HEK293 (cell line): ENCODE data around the gene CYTL1.

ENCODE experiments used
- CTCF ChIA-PET: fragments of 350-600 bp; formaldehyde crosslinking; extraction: SDS; loops from one replicate; lab custom pipeline; 2021; ENCODE audit warnings: antibody characterized with exemption; lab: Yijun Ruan, JAX
- POLR2A ChIA-PET: fragments of 300-600 bp; formaldehyde crosslinking; extraction: SDS; loops from one replicate; lab custom pipeline; 2020; ENCODE audit warnings: antibody characterized with exemption, inconsistent platforms; lab: Yijun Ruan, JAX
- H3K27ac ChIP-seq: fragments of 200-500 bp; sonication (Bioruptor generic); 2 replicates; pipeline ENCODE4 v1.5.1; 2014; ENCODE audit warnings: low read depth, low read length, control low read depth, inconsistent platforms; ENCODE audit errors: extremely low read depth
- H3K36me3 ChIP-seq, 2 experiments: fragments of 200-500 bp in 1 of 2; sonication (Bioruptor generic) in 1 of 2; 1 replicate in 1 of 2; 2 replicates in 1 of 2; pipeline ENCODE4 v1.5.1; 2014 to 2017; ENCODE audit warnings: inconsistent platforms in 2 of 2, low read length in 2 of 2; ENCODE audit not compliant: control insufficient read depth in 2 of 2, insufficient read depth in 1 of 2
- H3K4me1 ChIP-seq: fragments of 200-500 bp; sonication (Bioruptor generic); 2 replicates; pipeline ENCODE4 v1.5.1; 2014; ENCODE audit warnings: mild to moderate bottlenecking, low read length, inconsistent platforms; ENCODE audit not compliant: control insufficient read depth, insufficient read depth
- H3K4me3 ChIP-seq: 2 replicates; pipeline ENCODE4 v1.5.1; 2011; ENCODE audit warnings: low read depth, mild to moderate bottlenecking, control low read depth, low read length, moderate library complexity
- H3K9me3 ChIP-seq: fragments of 200-500 bp; sonication (Bioruptor generic); 2 replicates; pipeline ENCODE4 v1.5.1; 2014; ENCODE audit warnings: low read depth, low read length, inconsistent platforms; ENCODE audit not compliant: control insufficient read depth, insufficient read depth
- GLIS1 ChIP-seq: fragments of 450-650 bp; formaldehyde crosslinking; IDR thresholded peaks from 2 replicates; pipeline ENCODE4 v1.5.1; 2016; ENCODE audit warnings: missing biosample characterization, missing genetic modification characterization
- GLIS2 ChIP-seq: fragments of 450-650 bp; formaldehyde crosslinking; IDR thresholded peaks from 2 replicates; pipeline ENCODE4 v1.5.1; 2016; ENCODE audit warnings: missing biosample characterization, missing genetic modification characterization
- HOXD13 ChIP-seq: sonication (generic); formaldehyde crosslinking; IDR thresholded peaks from 2 replicates; pipeline ENCODE4 v1.8.0; 2022; ENCODE audit warnings: missing genetic modification reagents, borderline replicate concordance
- KLF10 ChIP-seq: fragments of 450-650 bp; IDR thresholded peaks from 2 replicates; pipeline ENCODE4 v1.5.1; 2018; ENCODE audit warnings: missing biosample characterization, mild to moderate bottlenecking, missing genetic modification characterization
- KLF8 ChIP-seq: fragments of 450-650 bp; formaldehyde crosslinking; IDR thresholded peaks from 2 replicates; pipeline ENCODE4 v1.5.1; 2016; ENCODE audit warnings: missing biosample characterization, missing genetic modification characterization
- MZF1 ChIP-seq: fragments of 450-650 bp; formaldehyde crosslinking; IDR thresholded peaks from 2 replicates; pipeline ENCODE4 v1.5.1; 2017; ENCODE audit warnings: missing biosample characterization, missing genetic modification characterization, borderline replicate concordance
- SP2 ChIP-seq: fragments of 450-650 bp; formaldehyde crosslinking; IDR thresholded peaks from 2 replicates; pipeline ENCODE4 v1.5.1; 2016; ENCODE audit warnings: missing biosample characterization, missing genetic modification characterization
- ZIC2 ChIP-seq: fragments of 450-650 bp; formaldehyde crosslinking; IDR thresholded peaks from 2 replicates; pipeline ENCODE4 v1.5.1; 2016; ENCODE audit warnings: missing biosample characterization, missing genetic modification characterization
- ZNF114 ChIP-seq: fragments of 450-650 bp; formaldehyde crosslinking; IDR thresholded peaks from 2 replicates; pipeline ENCODE4 v1.5.0; 2017; ENCODE audit warnings: missing biosample characterization, missing genetic modification characterization
- ZNF138 ChIP-seq: fragments of 450-650 bp; formaldehyde crosslinking; IDR thresholded peaks from 2 replicates; pipeline ENCODE4 v1.5.1; 2016; ENCODE audit warnings: missing biosample characterization, missing genetic modification characterization, borderline replicate concordance
- ZNF18 ChIP-seq: fragments of 450-650 bp; formaldehyde crosslinking; IDR thresholded peaks from 2 replicates; pipeline ENCODE4 v1.5.1; 2016; ENCODE audit warnings: missing biosample characterization, missing genetic modification characterization
- ZNF2 ChIP-seq: fragments of 450-650 bp; formaldehyde crosslinking; IDR thresholded peaks from 2 replicates; pipeline ENCODE4 v1.5.1; 2016; ENCODE audit warnings: missing biosample characterization, missing genetic modification characterization
- ZNF302 ChIP-seq: fragments of 450-650 bp; formaldehyde crosslinking; IDR thresholded peaks from 2 replicates; pipeline ENCODE4 v1.5.1; 2016; ENCODE audit warnings: missing biosample characterization, missing genetic modification characterization, low read depth
- ZNF394 ChIP-seq: fragments of 450-650 bp; formaldehyde crosslinking; IDR thresholded peaks from 2 replicates; pipeline ENCODE4 v1.5.1; 2016; ENCODE audit warnings: missing biosample characterization, missing genetic modification characterization, mild to moderate bottlenecking, moderate library complexity, borderline replicate concordance
- ZNF623 ChIP-seq: fragments of 450-650 bp; formaldehyde crosslinking; IDR thresholded peaks from 2 replicates; pipeline ENCODE4 v1.5.1; 2016; ENCODE audit warnings: missing biosample characterization, missing genetic modification characterization
- ZNF658 ChIP-seq: fragments of 450-650 bp; formaldehyde crosslinking; IDR thresholded peaks from 2 replicates; pipeline ENCODE4; 2016; ENCODE audit warnings: missing biosample characterization, missing genetic modification characterization
- ZNF677 ChIP-seq: fragments of 450-650 bp; IDR thresholded peaks from 2 replicates; pipeline ENCODE4 v1.5.0; 2018; ENCODE audit warnings: missing biosample characterization, mild to moderate bottlenecking, missing genetic modification characterization, moderate library complexity
- ZNF776 ChIP-seq: fragments of 450-650 bp; formaldehyde crosslinking; IDR thresholded peaks from 2 replicates; pipeline ENCODE4 v1.5.0; 2017; ENCODE audit warnings: missing biosample characterization, missing genetic modification characterization, borderline replicate concordance
- ZNF777 ChIP-seq: fragments of 450-650 bp; formaldehyde crosslinking; IDR thresholded peaks from 2 replicates; pipeline ENCODE4 v1.5.1; 2017; ENCODE audit warnings: missing biosample characterization, missing genetic modification characterization, borderline replicate concordance
- TF ChIP-seq, protein P1 (sequence below): fragments of 450-650 bp; formaldehyde crosslinking; conservative IDR thresholded peaks from 2 replicates; pipeline ENCODE4 v1.5.1; 2016; ENCODE audit warnings: low read depth, missing biosample characterization, missing genetic modification characterization

CYTL1 gene

DNA sequence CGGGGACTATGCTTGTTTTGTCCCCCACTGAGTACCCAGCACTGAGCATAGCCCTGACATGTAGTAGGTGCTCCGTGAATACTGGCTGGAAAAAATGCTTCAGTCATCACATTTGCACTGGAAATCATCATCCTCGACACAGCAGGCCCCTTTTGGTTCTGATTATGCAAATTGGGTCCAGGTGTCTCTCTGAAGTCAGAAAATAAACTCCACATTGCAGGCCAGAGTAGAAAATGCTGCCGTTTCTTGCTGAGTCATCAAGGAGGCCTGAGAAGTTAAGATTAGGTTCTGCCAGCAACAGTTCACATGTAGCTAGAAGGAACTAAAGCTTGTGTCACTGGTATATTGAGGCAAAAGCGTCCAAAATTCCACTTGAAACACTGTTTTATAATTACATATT is 17.0 kb upstream of the CYTL1 start:
- Histone ChIP-seq H3K36me3 (no peaks in the 10 kb centered on the region), H3K4me3 (no peak overlapping the region), H3K9me3 (no peaks in the 10 kb centered on the region), H3K4me1 (peaks cover 3% of the 10 kb centered on the region; the same call in 1 of the 2 replicates), H3K27ac (no peak overlapping the region)
- POLR2A ChIA-PET, result no interaction called here
- CTCF ChIA-PET, result no interaction called here
- TF ChIP-seq GLIS1 (tag by site-specific recombination) (peak; percentile 45), ZIC2 (tag by site-specific recombination) (no peak)

- CTCF ChIA-PET, result interaction anchor here (0.7 to 1.0 kb wide), 2 partner anchors 10 to 662 kb away, joined by 3 read pairs; no protein-coding TSS in a partner anchor
- no peak for TF ChIP-seq HOXD13 (CRISPR knock-in tag)
- TF ChIP-seq ZNF623 (tag by site-specific recombination), result no peak
- TF ChIP-seq ZNF302, result no peak
- TF ChIP-seq KLF8 (tag by site-specific recombination), result no peak
- no peak for TF ChIP-seq ZNF2 (tag by site-specific recombination)
- TF ChIP-seq SP2 (tag by site-specific recombination), result no peak
- TF ChIP-seq ZNF677 (tag by site-specific recombination), result no peak
- TF ChIP-seq ZNF777, result no peak
- TF ChIP-seq, protein P1, sequence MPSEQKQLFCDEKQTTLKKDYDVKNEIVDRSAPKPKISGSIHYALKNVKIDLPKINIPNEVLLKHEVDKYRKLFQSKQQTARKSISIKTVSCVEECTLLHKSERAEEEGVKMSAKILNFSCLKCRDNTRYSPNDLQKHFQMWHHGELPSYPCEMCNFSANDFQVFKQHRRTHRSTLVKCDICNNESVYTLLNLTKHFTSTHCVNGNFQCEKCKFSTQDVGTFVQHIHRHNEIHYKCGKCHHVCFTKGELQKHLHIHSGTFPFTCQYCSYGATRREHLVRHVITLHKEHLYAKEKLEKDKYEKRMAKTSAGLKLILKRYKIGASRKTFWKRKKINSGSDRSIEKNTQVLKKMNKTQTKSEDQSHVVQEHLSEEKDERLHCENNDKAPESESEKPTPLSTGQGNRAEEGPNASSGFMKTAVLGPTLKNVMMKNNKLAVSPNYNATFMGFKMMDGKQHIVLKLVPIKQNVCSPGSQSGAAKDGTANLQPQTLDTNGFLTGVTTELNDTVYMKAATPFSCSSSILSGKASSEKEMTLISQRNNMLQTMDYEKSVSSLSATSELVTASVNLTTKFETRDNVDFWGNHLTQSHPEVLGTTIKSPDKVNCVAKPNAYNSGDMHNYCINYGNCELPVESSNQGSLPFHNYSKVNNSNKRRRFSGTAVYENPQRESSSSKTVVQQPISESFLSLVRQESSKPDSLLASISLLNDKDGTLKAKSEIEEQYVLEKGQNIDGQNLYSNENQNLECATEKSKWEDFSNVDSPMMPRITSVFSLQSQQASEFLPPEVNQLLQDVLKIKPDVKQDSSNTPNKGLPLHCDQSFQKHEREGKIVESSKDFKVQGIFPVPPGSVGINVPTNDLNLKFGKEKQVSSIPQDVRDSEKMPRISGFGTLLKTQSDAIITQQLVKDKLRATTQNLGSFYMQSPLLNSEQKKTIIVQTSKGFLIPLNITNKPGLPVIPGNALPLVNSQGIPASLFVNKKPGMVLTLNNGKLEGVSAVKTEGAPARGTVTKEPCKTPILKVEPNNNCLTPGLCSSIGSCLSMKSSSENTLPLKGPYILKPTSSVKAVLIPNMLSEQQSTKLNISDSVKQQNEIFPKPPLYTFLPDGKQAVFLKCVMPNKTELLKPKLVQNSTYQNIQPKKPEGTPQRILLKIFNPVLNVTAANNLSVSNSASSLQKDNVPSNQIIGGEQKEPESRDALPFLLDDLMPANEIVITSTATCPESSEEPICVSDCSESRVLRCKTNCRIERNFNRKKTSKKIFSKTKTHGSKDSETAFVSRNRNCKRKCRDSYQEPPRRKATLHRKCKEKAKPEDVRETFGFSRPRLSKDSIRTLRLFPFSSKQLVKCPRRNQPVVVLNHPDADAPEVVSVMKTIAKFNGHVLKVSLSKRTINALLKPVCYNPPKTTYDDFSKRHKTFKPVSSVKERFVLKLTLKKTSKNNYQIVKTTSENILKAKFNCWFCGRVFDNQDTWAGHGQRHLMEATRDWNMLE (tag by site-specific recombination), result no peak
- TF ChIP-seq ZNF394 (tag by site-specific recombination), result no peak
- no peak for TF ChIP-seq GLIS2 (tag by site-specific recombination)
- no peak for TF ChIP-seq ZNF138 (tag by site-specific recombination)
- TF ChIP-seq KLF10 (tag by site-specific recombination), result no peak
- TF ChIP-seq ZNF18, result no peak
- no peak for TF ChIP-seq MZF1 (tag by site-specific recombination)
- no peak for TF ChIP-seq ZNF114 (tag by site-specific recombination)
- no peak for TF ChIP-seq ZNF658 (tag by site-specific recombination)
- TF ChIP-seq ZNF776 (tag by site-specific recombination), result no peak
- TF ChIP-seq, all 188 proteins: peak for 0
- no peak overlapping the region for H3K27ac ChIP-seq
- H3K4me1 ChIP-seq, result no peaks in the 10 kb centered on the region
- no peak overlapping the region for H3K4me3 ChIP-seq
- no peaks in the 10 kb centered on the region for H3K9me3 ChIP-seq
- H3K36me3 ChIP-seq, result no peaks in the 10 kb centered on the region
- POLR2A ChIA-PET, result no interaction called here
These were observed 14.9 kb upstream of the CYTL1 start for GRCh38 chr4:5034206-5034605.
